Smooth muscle cell of the pulmonary artery (primary cell): ENCODE data around the gene TNIP1. TPM values are rescaled to one million over a fixed set of nuclear protein-coding genes. Genes with fewer than 3 reads are reported as not detected.

Experiments used
- total RNA-seq: library from RNA; depleted of rRNA; stranded (reverse); fragments of >200 nt; gene quantifications from 2 replicates; pipeline ENCODE4 v1.2.3, GENCODE V29; 2014

Gene TNIP1, protein sequence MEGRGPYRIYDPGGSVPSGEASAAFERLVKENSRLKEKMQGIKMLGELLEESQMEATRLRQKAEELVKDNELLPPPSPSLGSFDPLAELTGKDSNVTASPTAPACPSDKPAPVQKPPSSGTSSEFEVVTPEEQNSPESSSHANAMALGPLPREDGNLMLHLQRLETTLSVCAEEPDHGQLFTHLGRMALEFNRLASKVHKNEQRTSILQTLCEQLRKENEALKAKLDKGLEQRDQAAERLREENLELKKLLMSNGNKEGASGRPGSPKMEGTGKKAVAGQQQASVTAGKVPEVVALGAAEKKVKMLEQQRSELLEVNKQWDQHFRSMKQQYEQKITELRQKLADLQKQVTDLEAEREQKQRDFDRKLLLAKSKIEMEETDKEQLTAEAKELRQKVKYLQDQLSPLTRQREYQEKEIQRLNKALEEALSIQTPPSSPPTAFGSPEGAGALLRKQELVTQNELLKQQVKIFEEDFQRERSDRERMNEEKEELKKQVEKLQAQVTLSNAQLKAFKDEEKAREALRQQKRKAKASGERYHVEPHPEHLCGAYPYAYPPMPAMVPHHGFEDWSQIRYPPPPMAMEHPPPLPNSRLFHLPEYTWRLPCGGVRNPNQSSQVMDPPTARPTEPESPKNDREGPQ
- total RNA-seq: 98.7 and 159 TPM in 2 replicates

DNA sequence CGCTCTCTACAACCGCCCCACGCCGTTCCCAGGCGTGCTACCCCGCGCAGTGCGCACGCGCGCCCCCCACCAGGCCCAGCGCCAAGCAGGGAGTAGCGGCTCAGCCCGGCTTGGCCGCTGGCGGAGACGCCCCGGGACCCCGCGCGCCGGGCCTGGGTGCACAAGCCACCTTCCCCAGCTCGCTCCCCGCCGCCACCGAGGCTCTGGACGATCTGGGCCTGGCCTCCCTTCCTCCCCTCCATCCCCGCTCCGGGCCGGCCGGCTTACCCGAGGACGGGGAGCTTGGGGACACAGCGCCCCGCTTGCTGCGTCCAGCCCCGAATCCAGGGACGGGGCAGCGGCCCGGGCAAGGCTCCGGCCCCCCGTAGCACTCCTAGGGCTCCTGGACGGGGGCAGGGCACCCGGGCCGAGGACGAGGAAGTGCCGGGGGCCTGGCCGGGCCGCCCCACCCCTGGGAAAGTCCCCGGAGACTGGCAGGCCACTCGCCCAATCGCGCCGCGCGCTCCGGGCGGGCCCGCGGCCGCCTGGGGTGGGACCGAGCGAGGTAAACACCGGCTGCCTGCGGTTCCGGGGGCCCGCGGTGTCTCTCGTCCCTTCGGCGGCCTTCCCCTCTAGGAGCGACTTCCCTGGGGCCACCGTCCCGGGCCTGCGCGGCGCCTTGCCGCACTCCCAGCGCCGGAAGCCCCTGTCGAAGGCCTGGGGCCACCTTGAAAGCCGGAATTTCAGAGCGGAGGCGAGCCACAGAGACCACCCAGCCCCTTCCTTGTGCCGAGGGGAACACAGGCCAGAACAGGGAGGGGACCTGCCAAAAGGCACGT is at the start of gene TNIP1:
TSS of gene TNIP1 (minus strand) at position 422 of the 818 bp plus-strand sequence. CDS start 15,939 bp downstream, outside the sequence.

DNA sequence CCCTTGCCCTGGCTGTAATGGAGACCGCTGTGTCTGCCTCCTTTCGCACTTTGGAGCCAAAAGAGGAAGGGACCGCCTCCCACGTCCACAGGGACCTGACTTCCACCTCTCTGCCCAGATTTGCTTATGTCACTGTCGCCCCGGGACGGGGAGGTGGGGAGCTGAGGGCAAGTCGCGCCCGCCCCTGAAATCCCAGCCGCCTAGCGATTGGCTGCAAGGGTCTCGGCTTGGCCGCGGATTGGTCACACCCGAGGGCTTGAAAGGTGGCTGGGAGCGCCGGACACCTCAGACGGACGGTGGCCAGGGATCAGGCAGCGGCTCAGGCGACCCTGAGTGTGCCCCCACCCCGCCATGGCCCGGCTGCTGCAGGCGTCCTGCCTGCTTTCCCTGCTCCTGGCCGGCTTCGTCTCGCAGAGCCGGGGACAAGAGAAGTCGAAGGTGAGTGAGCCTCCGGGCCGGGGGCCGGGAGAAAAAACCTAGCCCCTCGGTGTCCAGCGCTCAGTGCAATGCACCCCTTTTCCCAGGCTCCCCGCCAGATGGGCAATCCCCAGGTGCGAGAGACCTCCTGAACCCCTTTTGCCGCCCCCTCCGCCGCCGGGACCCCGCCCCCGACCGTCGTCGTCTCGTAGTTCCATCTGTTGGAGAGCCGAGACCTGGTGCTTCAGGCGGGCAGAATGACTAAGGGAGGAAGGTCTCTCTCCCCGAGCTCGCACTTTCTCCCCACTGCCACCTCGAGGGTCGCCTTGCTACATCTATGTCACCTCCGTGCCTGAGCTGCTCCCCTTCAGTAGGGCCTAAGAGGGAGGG is 60.3 kb downstream of the TNIP1 start, which contains the start of gene GPX3:
TSS of gene GPX3 (plus strand) at position 288 of the 807 bp plus-strand sequence. CDS start at position 352, 64 bp downstream.

Other genes starting within 250 kb of the TNIP1 start
- 0.13 TPM in 1 of 2 replicates, not detected in the other for gene IRGM, start 234.5 kb downstream of the TNIP1 start, total RNA-seq
- gene ZNF300, start 176.1 kb downstream of the TNIP1 start, total RNA-seq: 3.3 and 3.9 TPM in 2 replicates
- 29.7 and 56.0 TPM in 2 replicates for gene GPX3, start 60.4 kb downstream of the TNIP1 start, total RNA-seq
- 390 and 433 TPM in 2 replicates for gene ANXA6, start 76.7 kb upstream of the TNIP1 start, total RNA-seq
- gene CCDC69, start 143.1 kb upstream of the TNIP1 start, total RNA-seq: 0.65 and 1.0 TPM in 2 replicates
- 30.6 and 38.9 TPM in 2 replicates for gene GM2A, start 172.2 kb upstream of the TNIP1 start, total RNA-seq
- not detected in 2 replicates for gene SLC36A3, start 222.7 kb upstream of the TNIP1 start, total RNA-seq